GM12878 (cell line): ENCODE results near the gene LRSAM1.

ENCODE experiments used
- HDGF ChIP-seq: fragments of 450-650 bp; IDR thresholded peaks from 2 replicates; pipeline ENCODE4 v1.6.1; 2016; ENCODE audit warnings: antibody characterized with exemption
- POLR2A ChIP-seq: IDR thresholded peaks from 2 replicates; pipeline ENCODE4 v1.6.1; 2011; ENCODE audit warnings: low read depth, mild to moderate bottlenecking, low read length
- TAF1 ChIP-seq: IDR thresholded peaks from 2 replicates; pipeline ENCODE4 v1.6.1; 2011; ENCODE audit warnings: mild to moderate bottlenecking, low read depth, low read length, borderline replicate concordance
- TF ChIP-seq, protein P1 (sequence below), 3 experiments: IDR thresholded peaks in 2 of 3; conservative IDR thresholded peaks in 1 of 3; 2 replicates each; pipeline ENCODE4 v1.5.1; 2011; ENCODE audit warnings: low read depth in 3 of 3, low read length in 3 of 3, mild to moderate bottlenecking in 3 of 3, control low read depth in 2 of 3, moderate library complexity in 2 of 3, inconsistent platforms in 1 of 3, mixed read lengths in 1 of 3; ENCODE audit not compliant: control insufficient read depth in 2 of 3, insufficient read depth in 1 of 3; ENCODE audit errors: extremely low read depth in 1 of 3

DNA sequence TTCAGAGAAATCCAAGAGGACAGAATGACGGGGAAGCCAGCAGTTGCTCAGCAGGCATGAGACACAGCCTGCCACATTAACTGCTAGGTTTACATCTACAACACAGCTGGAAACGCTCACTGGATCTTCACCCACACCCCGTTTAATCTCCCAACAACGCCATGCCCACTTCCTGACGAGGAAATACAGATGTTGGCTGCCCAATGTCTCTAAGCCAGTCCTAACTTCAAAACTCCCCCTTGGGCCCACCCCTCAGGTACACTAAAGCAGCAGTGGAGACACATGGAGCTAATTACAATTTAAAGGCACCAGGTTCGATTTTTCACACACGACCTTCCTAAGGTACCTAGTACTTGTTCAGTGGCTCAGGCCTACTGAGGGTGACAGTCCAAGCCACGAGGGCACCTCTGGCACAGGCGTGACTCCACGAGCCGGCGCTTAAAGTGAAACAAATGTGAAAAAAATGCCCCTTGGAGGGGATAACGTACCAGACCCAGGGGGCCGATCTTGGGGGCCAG, 1.0 kb upstream of the LRSAM1 start:
- TF ChIP-seq HDGF: no peak
- TF ChIP-seq, protein P1, sequence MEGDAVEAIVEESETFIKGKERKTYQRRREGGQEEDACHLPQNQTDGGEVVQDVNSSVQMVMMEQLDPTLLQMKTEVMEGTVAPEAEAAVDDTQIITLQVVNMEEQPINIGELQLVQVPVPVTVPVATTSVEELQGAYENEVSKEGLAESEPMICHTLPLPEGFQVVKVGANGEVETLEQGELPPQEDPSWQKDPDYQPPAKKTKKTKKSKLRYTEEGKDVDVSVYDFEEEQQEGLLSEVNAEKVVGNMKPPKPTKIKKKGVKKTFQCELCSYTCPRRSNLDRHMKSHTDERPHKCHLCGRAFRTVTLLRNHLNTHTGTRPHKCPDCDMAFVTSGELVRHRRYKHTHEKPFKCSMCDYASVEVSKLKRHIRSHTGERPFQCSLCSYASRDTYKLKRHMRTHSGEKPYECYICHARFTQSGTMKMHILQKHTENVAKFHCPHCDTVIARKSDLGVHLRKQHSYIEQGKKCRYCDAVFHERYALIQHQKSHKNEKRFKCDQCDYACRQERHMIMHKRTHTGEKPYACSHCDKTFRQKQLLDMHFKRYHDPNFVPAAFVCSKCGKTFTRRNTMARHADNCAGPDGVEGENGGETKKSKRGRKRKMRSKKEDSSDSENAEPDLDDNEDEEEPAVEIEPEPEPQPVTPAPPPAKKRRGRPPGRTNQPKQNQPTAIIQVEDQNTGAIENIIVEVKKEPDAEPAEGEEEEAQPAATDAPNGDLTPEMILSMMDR (IDR thresholded peaks at IDR 0.05 in 2 of 3, conservative IDR thresholded peaks at IDR 0.05 in 1 of 3; ENCODE audit: control insufficient read depth in 2 of 3, extremely low read depth in 1 of 3, insufficient read depth in 1 of 3, low read depth in 3 of 3, low read length in 3 of 3): no peak
- TF ChIP-seq TAF1: no peak
- TF ChIP-seq POLR2A: no peak
